SKM-1 (cell line): ENCODE measurements around the gene RRP1B.
A peak's percentile ranks its signal among the peaks of the same experiment; 100 is the strongest.
"Not testable (repeated sequence)": the region's sequence is repeated elsewhere in the genome, so short reads cannot be mapped to it uniquely, and the experiment has no call there.

Source experiments
- DNase-seq: peaks from one replicate; lab custom pipeline; 2025; ENCODE audit not compliant: unreplicated experiment; lab: John Stamatoyannopoulos, UW

The RRP1B gene

GRCh38 chr21:43699492-43699777, 40.1 kb downstream of the RRP1B start:
- DNase-seq, result not testable (repeated sequence)

DNA sequence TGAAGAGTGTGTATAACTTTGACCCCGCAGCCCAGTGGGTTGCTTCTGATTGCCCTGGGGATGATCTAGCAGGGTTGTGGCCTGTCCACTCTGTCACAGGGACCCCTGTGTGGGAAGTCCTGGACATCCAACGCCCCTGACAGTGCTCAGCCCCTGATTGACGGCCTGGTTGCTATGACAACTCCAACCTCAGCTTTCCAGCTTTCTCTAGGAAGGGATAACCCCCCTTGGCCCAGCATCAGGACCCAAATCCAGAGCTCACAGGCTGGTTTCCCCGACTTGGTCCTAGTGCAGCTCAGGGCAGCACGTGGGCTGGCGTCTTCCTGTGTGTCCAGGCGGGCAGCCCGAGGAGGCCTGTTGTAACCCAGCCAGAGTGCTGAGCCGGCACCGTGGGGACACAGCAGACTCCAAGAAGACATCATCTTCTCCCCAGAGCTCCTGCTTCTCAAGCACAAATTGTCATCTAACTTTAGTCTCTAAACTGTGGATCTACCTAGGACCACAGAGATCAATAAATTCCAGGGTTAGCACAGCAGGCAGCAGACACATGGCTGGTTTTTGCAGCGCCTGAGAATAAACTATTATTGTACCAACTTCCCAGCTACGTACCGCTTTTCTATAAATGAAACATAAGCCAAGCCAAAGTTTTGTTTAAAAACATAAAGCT, 40.7 kb downstream of the RRP1B start:
- no peak for DNase-seq

DNA sequence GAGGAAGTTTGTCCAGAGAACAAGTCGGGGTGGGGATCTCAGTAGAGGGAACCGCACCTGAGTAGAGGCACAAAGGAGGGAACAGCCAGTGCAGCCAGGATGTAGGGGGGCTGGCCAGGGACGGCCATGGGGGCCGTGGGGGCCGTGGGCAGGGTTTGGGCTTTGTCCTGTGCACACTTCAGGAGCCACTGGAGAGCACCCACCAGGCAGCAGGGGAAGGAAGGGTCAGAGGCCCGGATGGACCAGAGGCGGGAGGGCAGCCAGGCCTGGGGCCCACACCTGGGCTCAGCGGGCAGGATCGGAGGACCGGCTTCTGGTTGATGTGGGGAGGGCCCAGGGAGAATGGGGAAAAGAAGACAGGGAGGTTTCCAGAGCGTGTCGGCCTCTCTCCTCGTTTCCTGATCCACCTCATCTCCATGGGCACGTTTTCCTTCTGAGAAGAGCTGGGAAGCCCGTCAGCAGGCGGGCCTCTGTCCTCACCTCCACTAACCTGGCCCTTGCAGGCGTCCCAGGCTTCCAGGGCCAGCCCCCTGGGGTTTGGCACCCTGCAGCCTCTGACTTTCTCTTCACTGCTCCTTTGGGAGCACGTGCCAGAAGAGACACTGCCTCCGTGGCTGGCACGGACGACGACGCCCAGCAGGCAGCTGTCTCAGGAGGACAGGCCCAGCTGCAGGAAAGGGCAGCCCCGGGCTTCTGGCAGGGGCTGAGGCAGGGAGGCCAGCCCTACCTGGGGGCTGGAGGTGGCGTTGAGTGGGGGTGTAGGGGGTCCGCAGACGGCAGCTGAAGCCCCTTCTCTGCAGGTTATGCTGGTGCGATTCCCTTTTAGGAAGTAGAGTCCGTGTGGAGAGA, 42.8 kb downstream of the RRP1B start:
- no peak for DNase-seq

GRCh38 chr21:43702785-43703034, 43.4 kb downstream of the RRP1B start:
- no peak for DNase-seq

GRCh38 chr21:43703035-43703880, 43.9 kb downstream of the RRP1B start:
- DNase-seq, result no peak

GRCh38 chr21:43707462-43707861, 48.1 kb downstream of the RRP1B start:
- no peak for DNase-seq

DNA sequence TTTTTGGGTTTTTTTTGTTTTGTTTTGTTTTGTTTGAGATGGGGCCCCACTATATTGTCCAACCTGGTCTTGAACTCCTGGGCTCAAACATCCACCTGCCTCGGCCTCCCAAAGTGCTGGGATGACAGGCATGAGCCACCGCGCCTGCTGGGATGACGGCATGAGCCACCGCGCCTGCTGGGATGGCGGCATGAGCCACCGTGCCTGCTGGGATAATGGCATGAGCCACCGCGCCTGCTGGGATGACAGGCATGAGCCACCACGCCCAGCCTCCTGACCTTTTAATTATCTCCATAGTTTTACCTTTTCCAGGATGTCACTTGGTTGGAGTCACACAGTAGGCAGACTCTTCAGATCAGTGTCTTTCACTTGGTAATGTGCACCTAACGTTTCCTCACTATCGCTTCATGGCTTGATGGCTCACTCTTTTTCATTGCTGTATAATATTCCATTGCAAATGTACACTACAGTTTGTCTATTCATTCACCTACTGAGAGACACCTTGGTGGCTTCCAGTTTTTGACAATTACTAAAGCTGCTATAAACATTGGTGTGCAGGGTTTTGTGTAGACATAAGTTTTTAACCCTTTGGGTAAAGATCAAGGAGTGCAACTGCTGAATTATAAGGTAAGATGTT, 49.5 kb downstream of the RRP1B start:
- no peak for DNase-seq

GRCh38 chr21:43712268-43712942, 53.0 kb downstream of the RRP1B start:
- no peak for DNase-seq

DNA sequence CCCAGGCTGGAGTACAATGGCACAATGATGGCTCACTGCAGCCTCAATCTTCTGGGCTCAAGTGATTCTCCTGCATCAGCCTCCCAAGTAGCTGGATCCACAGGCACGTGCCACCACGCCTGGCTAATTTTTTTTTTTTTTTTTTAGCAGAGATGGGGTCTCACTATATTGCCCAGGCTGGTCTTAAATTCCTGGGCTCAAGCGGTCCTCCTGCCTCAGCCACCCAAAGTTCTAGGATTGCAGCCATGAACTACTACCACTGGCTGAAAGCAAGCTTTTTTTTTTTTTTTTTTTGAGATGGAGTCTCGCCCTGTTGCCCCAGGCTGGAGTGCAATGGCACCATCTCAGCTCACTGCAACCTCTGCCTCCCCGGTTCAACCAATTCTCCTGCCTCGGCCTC, 53.8 kb downstream of the RRP1B start:
- not testable (repeated sequence) for DNase-seq

DNA sequence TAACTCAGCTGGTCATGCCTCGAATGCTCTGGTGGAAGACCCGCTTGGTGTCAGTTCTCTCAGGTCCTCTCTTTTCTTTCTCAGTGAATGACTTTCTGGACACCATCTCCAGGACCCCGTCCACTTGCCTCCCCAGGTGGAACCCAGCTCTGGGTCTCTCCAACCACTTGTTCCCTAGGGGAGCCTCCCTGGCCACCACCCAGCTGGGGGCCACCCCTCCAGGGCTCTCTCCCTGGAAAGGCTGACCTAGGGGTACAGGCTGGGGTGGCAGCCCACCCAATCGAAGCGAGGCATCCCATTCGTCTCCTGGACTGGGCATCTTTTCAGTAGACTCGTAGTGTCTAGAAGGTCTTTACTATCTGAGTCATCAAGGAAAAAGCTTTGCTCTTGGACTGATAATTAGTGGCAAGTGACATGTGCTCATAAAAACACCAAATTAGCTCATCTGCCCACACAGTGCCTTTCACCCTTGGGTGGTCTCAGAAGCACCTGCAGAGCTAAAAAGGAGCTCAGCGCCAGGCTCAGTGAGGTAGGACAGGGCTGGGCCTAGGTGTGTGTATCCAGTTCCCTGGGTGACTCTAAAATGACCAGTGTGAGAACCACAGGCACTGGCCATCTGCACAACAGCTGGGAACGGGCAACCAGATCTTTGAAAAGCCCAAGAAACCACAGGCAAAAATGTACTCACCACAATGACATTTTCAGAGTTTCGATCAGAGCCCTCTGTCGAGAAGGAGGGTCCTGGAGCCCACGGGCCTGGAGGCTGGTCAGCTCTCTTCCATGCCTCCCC, 57.2 kb downstream of the RRP1B start:
- no peak for DNase-seq

DNA sequence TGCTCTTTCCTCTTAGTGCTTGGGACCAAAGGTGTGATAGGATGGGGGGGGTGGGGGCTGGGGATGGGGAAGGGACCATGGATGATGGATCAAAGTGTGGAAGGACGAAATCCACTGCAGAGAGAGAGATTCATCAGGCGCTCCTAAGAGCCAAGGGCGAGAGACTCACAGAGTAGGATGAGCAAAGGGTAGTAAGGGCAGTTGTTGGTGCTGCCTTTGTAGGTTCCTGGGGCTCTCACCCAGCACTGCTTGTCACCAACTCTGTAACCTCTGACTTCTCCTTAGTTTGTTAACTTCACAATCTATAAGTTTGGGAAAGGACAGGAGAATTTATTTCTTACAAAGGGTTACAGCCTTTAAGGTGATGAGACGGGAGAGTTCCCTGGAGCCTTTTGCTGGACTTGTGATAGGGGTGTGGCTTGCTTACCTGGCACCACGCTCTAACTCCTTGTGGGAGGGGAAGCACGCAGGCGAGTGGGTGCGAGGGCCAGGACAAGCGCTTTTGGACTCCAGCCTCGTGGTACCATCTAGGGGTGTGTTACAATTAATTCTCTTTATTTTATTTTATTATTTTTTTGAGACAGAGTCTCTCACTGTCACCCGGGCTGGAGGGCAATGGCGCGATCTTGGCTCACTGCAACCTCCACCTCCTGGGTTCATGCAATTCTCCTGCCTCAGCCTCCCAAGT, 58.0 kb downstream of the RRP1B start:
- DNase-seq, result no peak

DNA sequence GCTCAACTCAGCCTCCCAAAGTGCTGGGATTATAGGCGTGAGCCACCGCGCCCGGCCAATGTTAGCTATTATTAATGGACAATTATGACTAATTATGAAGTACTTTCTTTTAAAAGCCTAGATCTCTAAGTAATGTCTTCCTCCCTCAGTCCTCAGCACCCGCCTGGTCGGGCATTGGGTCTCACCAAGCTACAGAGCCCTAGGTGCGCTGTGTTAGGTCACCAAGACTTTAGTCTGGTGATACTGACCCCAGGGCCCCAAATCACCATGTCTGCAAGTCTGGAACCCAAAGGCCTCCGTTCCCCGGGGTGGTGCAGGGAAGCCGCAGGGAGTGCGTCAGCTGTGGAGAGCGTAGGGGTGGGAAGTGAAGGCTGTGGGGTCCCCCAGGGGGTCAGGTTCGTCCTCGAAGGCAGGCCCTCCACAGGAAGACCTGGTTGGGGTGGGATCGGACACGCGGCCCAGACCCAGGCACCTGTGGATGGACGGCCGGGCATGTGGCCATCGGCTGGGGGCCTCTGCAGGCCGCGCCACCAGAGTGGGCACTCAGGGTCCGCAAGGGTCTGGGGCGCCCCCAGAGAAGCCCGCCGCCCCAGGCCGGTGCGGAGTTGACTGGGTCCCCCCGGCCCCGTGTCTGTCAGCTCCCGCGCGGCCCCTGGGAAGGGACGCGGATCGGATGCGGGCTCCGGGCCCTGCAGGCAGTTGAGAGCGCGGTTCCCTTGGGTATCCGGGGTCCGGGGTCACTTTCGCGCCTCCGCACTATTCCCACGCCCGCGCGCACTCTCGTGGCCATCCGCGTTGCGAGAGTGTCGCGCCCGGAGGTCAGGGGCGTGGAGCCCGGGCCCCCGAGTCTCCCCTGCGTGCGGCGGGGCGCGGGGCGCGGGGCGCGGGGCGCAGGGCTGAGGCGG, 58.9 kb downstream of the RRP1B start:
- no peak for DNase-seq

- peak; percentile 73 for DNase-seq
Measured at GRCh38 chr21:43718872-43719747, 59.8 kb downstream of the RRP1B start, which contains the start of gene PDXK. TSS of gene PDXK (plus strand) at chr21:43719129. CDS start at chr21:43719295, 166 bp downstream.

DNA sequence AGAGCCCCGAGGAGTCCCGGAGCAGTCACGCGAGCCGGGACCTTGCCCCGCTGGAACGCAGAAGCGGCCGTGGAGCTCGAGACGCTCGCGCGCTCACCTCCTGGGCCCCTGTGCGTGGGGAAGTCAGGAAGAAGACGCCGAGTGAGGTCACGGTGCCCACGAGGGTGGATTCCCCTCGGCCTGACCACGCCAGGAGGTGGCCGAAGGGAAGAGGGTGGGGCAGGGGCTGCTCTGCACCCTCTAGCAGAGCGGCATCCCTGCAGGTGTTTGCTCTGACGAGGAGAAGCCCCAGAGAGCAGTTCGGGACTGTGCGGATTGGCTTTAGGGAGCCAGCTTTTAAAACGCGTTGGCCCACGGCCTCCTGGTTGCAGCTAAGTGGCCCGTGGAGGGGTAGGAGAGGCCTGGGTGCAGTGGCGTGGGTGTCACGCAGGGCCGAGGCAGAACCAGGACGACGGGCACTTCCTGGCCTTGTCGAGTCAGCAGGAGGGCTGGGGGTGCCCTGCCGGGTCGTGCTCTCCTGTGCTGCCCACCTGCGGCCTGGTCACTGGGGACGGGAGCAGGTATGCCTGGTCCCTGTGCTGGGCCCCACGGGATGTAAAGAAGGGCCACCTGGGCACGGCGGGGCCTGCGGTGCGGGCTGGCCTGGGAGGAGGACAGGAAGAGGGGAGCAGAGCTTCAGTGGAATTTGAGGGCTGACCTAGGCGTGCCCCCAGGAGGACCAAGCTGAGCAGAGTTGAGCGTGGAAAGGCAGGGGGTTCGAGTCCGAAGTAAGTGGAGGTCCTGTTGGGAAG, 60.6 kb downstream of the RRP1B start:
- DNase-seq, result no peak

- DNase-seq, result no peak
Measured at GRCh38 chr21:43720539-43721166, 61.3 kb downstream of the RRP1B start.

GRCh38 chr21:43721206-43721605, 61.8 kb downstream of the RRP1B start:
- no peak for DNase-seq
